HCT116 (cell line): ENCODE results near the gene TMEM63A. TPM values are rescaled to one million over a fixed set of nuclear protein-coding genes. Genes with fewer than 3 reads are reported as not detected.

Experiments
- ATAC-seq: fragments of 200-7000 bp; cut with Tn5 transposase; 2 replicates; pipeline ENCODE4 v1.9.1; 2020; ENCODE audit warnings: mild to moderate bottlenecking, moderate library complexity
- BruUV-seq: library from RNA; stranded (reverse); fragments of 400-500 nt; replicated peaks from 2 replicates; lab custom pipeline; 2021; lab: Mats Ljungman, UMichigan
- CTCF ChIA-PET: fragments of 300-600 bp; sonication (Branson Sonifier 250); formaldehyde crosslinking; loops from one replicate; lab custom pipeline; 2021; ENCODE audit warnings: antibody characterized with exemption; lab: Charles Lee
- POLR2A ChIA-PET: fragments of 300-600, 350-600 bp; sonication (Branson Sonifier 250); formaldehyde crosslinking; loops from one replicate; lab custom pipeline; 2021; ENCODE audit warnings: antibody characterized with exemption; lab: Charles Lee
- RAD21 ChIA-PET, 2 experiments: fragments of 300-600 bp; sonication (Branson Sonifier 250); formaldehyde crosslinking; loops; one replicate each; lab custom pipeline; 2023; ENCODE audit warnings: low total read pairs in 2 of 2; ENCODE audit not compliant: uncharacterized antibody in 2 of 2, unreplicated experiment in 2 of 2, low non-redundant PET in 1 of 2; lab: Charles Lee
- DNase-seq: peaks from one replicate; pipeline ENCODE4 v3.0.0-alpha.2; 2010; ENCODE audit warnings: low read depth, low spot score
- H2AFZ ChIP-seq: fragments of 200-600 bp; shearing (Covaris generic), sonication (generic); 2 replicates; pipeline ENCODE4 v1.6.1; 2017; ENCODE audit warnings: low read depth, mixed run types, mixed read lengths, antibody characterized with exemption, low read length; ENCODE audit not compliant: poor library complexity, severe bottlenecking
- H3K27ac ChIP-seq: 2 replicates; pipeline ENCODE4 v1.5.1; 2012; ENCODE audit warnings: low read depth, low read length
- H3K27me3 ChIP-seq: fragments of 200-600 bp; sonication (generic); 2 replicates; pipeline ENCODE4 v1.6.1; 2016; ENCODE audit warnings: mixed run types, low read length, mixed read lengths; ENCODE audit not compliant: insufficient read depth
- H3K36me3 ChIP-seq, 2 experiments: fragments of 200-500 bp in 1 of 2; fragments of 200-600 bp in 1 of 2; sonication (Bioruptor generic) in 1 of 2; sonication (generic) in 1 of 2; 2 replicates each; pipeline versions ENCODE4 v1.5.1 to v1.6.1; 2014 to 2016; ENCODE audit warnings: low read length in 2 of 2, inconsistent platforms in 1 of 2, mixed read lengths in 1 of 2, mixed run types in 1 of 2; ENCODE audit not compliant: insufficient read depth in 2 of 2, control insufficient read depth in 1 of 2
- H3K4me1 ChIP-seq, 2 experiments: fragments of 200-600 bp in 1 of 2; sonication (generic) in 1 of 2; 2 replicates each; pipeline versions ENCODE4 v1.5.1 to v1.6.1; 2012 to 2017; ENCODE audit warnings: low read length in 2 of 2, inconsistent platforms in 1 of 2, mild to moderate bottlenecking in 1 of 2, mixed read lengths in 1 of 2, mixed run types in 1 of 2, moderate library complexity in 1 of 2; ENCODE audit not compliant: insufficient read depth in 2 of 2, control insufficient read depth in 1 of 2
- H3K4me2 ChIP-seq: fragments of 200-600 bp; sonication (generic); 2 replicates; pipeline ENCODE4 v1.6.1; 2017; ENCODE audit warnings: mixed run types, low read length, mixed read lengths
- H3K4me3 ChIP-seq, 2 experiments: fragments of 200-600 bp in 1 of 2; sonication (generic) in 1 of 2; replicated peaks in 1 of 2; 2 replicates each; pipeline ENCODE4 v1.5.1; 2011 to 2016; ENCODE audit warnings: low read length in 2 of 2, control low read depth in 1 of 2, low read depth in 1 of 2, mild to moderate bottlenecking in 1 of 2, mixed read lengths in 1 of 2, mixed run types in 1 of 2
- H3K79me2 ChIP-seq: fragments of 200-600 bp; sonication (generic); 2 replicates; pipeline ENCODE4 v1.6.1; 2017; ENCODE audit warnings: mild to moderate bottlenecking, mixed run types, low read length, moderate library complexity, mixed read lengths; ENCODE audit not compliant: insufficient read depth
- H3K9ac ChIP-seq: fragments of 200-600 bp; sonication (generic); 2 replicates; pipeline ENCODE4 v1.6.1; 2016; ENCODE audit warnings: low read length, mixed read lengths
- H3K9me2 ChIP-seq: fragments of 200-600 bp; sonication (generic), shearing (Covaris generic); 2 replicates; pipeline ENCODE4 v1.6.1; 2017; ENCODE audit warnings: mixed run types, mild to moderate bottlenecking, moderate library complexity; ENCODE audit not compliant: insufficient read depth
- H3K9me3 ChIP-seq, 2 experiments: fragments of 200-500 bp in 1 of 2; fragments of 200-600 bp in 1 of 2; sonication (Bioruptor generic) in 1 of 2; sonication (generic) in 1 of 2; 2 replicates each; pipeline ENCODE4 v1.6.1; 2014 to 2017; ENCODE audit warnings: low read length in 2 of 2, mixed read lengths in 2 of 2, inconsistent platforms in 1 of 2, low read depth in 1 of 2, mild to moderate bottlenecking in 1 of 2, mixed run types in 1 of 2, moderate library complexity in 1 of 2; ENCODE audit not compliant: control insufficient read depth in 1 of 2, insufficient read depth in 1 of 2
- H4K20me1 ChIP-seq: fragments of 200-600 bp; sonication (generic), shearing (Covaris generic); 2 replicates; pipeline ENCODE4 v1.6.1; 2017; ENCODE audit warnings: mixed run types, mild to moderate bottlenecking, moderate library complexity; ENCODE audit not compliant: insufficient read depth
- EGR1 ChIP-seq: IDR thresholded peaks from 2 replicates; pipeline ENCODE4 v1.6.1; 2012; ENCODE audit warnings: low read depth
- ELF1 ChIP-seq: IDR thresholded peaks from 2 replicates; pipeline ENCODE4 v1.6.1; 2012; ENCODE audit warnings: low read depth, borderline replicate concordance
- EZH2phosphoT487 ChIP-seq: fragments of 200-600 bp; IDR thresholded peaks from 2 replicates; pipeline ENCODE4 v1.6.1; 2018; ENCODE audit warnings: antibody characterized with exemption, borderline replicate concordance
- FOSL1 ChIP-seq: IDR thresholded peaks from 2 replicates; pipeline ENCODE4 v1.6.1; 2012; ENCODE audit warnings: low read depth
- POLR2A ChIP-seq: IDR thresholded peaks from 2 replicates; pipeline ENCODE4 v1.7.0; 2011; ENCODE audit warnings: borderline replicate concordance; ENCODE audit not compliant: insufficient read depth, insufficient read length; ENCODE audit errors: extremely low read depth
- RAD21 ChIP-seq: IDR thresholded peaks from 2 replicates; pipeline ENCODE4 v1.6.1; 2012; ENCODE audit warnings: low read depth, mild to moderate bottlenecking
- SIN3A ChIP-seq: IDR thresholded peaks from 2 replicates; pipeline ENCODE4 v1.6.1; 2012; ENCODE audit warnings: low read depth
- ZFX ChIP-seq: fragments of 450-650 bp; IDR thresholded peaks from 2 replicates; pipeline ENCODE4 v1.6.1; 2017
- intact Hi-C: fragments of 100-400 bp; cut with micrococcal nuclease; formaldehyde crosslinking; loops from 2 replicates; pipeline ENCODE4 v1.10.0; 2022
- total RNA-seq: library from RNA; stranded (reverse); gene quantifications from one replicate; pipeline ENCODE4 v1.2.1, GENCODE V29; 2021; ENCODE audit not compliant: unreplicated experiment
- TF ChIP-seq, protein P1 (sequence below): IDR thresholded peaks from 2 replicates; pipeline ENCODE4 v1.6.1; 2012
- TF ChIP-seq, protein P2 (sequence below), 3 experiments: fragments of 200-600 bp in 1 of 3; sonication (generic) in 1 of 3; IDR thresholded peaks in 2 of 3; conservative IDR thresholded peaks in 1 of 3; 2 replicates each; pipeline ENCODE4 v1.5.1; 2012 to 2017; ENCODE audit warnings: low read depth in 2 of 3, low read length in 2 of 3, antibody characterized with exemption in 1 of 3, borderline replicate concordance in 1 of 3, control low read depth in 1 of 3, mild to moderate bottlenecking in 1 of 3, mixed read lengths in 1 of 3, mixed run types in 1 of 3, moderate library complexity in 1 of 3; ENCODE audit not compliant: insufficient read depth in 1 of 3

Gene TMEM63A
- total RNA-seq, 1 experiment from 2014 or later, result 24.4 TPM

DNA sequence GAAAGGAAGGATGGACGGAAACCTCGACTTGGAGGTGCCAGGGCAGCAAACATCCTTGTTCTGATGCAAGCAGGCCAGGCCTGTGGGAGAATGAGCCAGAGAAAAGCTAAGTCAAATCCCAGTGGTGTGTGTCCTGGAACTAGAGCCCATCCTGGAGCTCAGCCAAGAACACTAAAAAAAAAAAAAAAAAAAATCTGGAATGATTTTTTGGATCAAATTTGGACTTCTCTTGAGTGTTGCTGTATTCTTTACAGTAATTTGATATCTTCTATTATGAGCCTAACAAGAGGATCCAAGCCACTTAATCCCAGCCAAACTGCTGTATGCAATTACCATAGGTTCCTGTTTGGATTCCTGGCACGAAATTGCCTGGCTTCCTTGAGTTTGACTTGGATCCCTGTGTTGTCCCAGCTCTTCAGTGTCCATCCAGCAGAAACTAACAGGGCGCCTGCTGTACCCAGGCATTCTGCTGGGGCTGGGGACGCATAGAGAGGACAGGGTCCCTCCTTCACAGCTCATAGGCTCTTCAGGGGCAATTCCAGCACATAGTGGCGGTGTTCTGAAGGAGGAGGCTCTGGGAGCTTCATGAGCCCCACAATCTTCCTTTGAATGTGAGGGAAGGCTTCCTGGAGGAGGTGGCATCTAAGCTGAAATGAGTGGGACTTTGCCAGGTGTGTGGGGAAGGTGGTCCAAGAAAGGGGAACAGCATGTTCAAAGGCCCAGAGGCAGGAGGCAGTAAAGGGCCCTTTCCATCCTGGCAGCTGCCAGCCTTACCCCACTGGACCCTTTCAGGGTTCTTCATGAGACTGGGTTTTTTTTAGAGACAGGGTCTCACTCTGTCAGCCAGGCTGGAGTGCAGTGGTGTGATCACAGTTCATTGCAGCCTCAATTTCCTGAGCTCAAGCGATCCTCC, 47.5 kb downstream of the TMEM63A start:
- Histone ChIP-seq H3K9me3 (no peaks in the 10 kb centered on the region), H3K79me2 (no peaks in the 10 kb centered on the region), H3K4me3 (no peak overlapping the region), H2AFZ (no peak overlapping the region), H3K9me2 (no peaks in the 10 kb centered on the region), H4K20me1 (no peaks in the 10 kb centered on the region), H3K27me3 (no peaks in the 10 kb centered on the region), H3K4me2 (no peak overlapping the region), H3K9ac (no peak overlapping the region), H3K36me3 (peaks cover 0 to 2% of the 10 kb centered on the region in 2 experiments; a peak in 1 of 4 replicates), H3K4me1 (no peaks in the 10 kb centered on the region), H3K27ac (no peak overlapping the region)
- no TSS peak for BruUV-seq
- no peak for ATAC-seq
- TF ChIP-seq EZH2phosphoT487 (no peak), ELF1 (no peak), RAD21 (no peak), FOSL1 (no peak), EGR1 (no peak), POLR2A (no peak), SIN3A (no peak), ZFX (no peak)
- TF ChIP-seq, protein P1, sequence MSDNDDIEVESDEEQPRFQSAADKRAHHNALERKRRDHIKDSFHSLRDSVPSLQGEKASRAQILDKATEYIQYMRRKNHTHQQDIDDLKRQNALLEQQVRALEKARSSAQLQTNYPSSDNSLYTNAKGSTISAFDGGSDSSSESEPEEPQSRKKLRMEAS, result no peak
- TF ChIP-seq, protein P2, sequence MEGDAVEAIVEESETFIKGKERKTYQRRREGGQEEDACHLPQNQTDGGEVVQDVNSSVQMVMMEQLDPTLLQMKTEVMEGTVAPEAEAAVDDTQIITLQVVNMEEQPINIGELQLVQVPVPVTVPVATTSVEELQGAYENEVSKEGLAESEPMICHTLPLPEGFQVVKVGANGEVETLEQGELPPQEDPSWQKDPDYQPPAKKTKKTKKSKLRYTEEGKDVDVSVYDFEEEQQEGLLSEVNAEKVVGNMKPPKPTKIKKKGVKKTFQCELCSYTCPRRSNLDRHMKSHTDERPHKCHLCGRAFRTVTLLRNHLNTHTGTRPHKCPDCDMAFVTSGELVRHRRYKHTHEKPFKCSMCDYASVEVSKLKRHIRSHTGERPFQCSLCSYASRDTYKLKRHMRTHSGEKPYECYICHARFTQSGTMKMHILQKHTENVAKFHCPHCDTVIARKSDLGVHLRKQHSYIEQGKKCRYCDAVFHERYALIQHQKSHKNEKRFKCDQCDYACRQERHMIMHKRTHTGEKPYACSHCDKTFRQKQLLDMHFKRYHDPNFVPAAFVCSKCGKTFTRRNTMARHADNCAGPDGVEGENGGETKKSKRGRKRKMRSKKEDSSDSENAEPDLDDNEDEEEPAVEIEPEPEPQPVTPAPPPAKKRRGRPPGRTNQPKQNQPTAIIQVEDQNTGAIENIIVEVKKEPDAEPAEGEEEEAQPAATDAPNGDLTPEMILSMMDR (IDR thresholded peaks at IDR 0.05 in 2 of 3, conservative IDR thresholded peaks at IDR 0.05 in 1 of 3; ENCODE audit: borderline replicate concordance in 1 of 3, insufficient read depth in 1 of 3, low read depth in 2 of 3, low read length in 2 of 3), result no peak
- ChIA-PET POLR2A (no interaction called here), CTCF (interaction anchor here (1.1 kb wide), 1 partner anchor 25 kb away, joined by 4 read pairs; the partner anchor contains the start of gene EPHX1), RAD21 (interaction anchor here in 1 of 2 experiments (0.7 kb wide), 1 partner anchor 63 kb away, joined by 4 read pairs; no protein-coding TSS in a partner anchor)
- DNase-seq, result no peak
- intact Hi-C loops, result no loop called here
